GM18867 (cell line): ENCODE data around the gene AP1S3.
A peak's percentile ranks its signal among the peaks of the same experiment; 100 is the strongest.

ENCODE experiments used
- ATAC-seq: cut with Tn5 transposase; IDR thresholded peaks from one replicate; pipeline ENCODE4 v1.9.1; 2021; ENCODE audit warnings: mild to moderate bottlenecking, moderate library complexity; ENCODE audit not compliant: unreplicated experiment

Gene AP1S3

GRCh38 chr2:223764796-223765195 lies 72.6 kb downstream of the AP1S3 start:
- ATAC-seq: no peak

DNA sequence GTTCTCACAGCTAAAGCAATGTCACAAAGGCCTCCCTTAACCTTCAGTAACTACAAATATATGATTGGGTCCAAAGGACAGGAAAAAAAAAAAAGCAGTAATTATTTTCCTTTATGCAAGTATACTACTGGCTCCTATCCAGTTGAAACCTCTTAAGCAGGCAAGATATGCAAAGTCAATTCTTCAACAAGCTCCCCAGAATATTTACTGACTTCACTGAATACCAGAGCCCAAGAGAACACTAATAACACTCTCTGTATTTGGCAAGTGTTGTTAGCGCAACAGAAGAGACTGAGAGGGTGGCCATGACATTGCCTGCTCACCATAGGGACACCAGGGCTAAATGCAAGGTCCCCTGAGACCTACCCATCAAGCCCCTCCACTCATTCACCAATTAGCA lies 74.5 kb downstream of the AP1S3 start:
- ATAC-seq: peak; percentile 25

- peak; percentile 68 for ATAC-seq
Observed at GRCh38 chr2:223761746-223762145, 75.6 kb downstream of the AP1S3 start.

DNA sequence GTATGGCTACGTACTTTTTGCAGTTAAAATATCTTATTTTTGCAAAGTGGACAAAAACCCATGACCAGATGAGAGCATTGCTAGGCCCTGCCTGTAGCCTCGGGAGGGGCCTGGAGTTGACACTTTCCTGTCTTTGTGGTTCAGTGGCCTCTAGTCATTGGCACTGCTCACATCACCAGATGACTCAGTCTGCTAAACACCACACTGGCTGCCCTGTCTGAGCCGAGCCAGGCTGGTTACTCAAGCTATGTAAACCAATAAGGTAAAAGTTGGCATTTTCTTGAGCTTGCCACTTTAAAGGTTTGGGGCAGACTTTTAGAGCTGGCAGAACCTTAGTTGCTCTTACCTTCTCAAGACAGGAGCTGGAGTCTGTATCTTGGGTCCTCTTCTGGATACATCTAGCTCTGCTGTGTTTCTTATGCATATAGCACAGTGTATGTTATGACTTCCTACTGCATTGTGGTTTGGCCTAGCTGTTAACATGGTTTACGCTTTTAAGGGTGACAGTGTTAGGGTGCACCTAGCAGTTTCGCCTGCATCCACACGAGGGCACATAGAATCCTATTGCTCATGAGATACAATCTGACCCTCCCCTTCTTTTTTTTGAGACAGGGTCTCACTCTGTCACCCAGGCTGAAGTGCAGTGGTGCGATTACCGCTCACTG lies 76.4 kb downstream of the AP1S3 start:
- peak; percentile 85 for ATAC-seq

DNA sequence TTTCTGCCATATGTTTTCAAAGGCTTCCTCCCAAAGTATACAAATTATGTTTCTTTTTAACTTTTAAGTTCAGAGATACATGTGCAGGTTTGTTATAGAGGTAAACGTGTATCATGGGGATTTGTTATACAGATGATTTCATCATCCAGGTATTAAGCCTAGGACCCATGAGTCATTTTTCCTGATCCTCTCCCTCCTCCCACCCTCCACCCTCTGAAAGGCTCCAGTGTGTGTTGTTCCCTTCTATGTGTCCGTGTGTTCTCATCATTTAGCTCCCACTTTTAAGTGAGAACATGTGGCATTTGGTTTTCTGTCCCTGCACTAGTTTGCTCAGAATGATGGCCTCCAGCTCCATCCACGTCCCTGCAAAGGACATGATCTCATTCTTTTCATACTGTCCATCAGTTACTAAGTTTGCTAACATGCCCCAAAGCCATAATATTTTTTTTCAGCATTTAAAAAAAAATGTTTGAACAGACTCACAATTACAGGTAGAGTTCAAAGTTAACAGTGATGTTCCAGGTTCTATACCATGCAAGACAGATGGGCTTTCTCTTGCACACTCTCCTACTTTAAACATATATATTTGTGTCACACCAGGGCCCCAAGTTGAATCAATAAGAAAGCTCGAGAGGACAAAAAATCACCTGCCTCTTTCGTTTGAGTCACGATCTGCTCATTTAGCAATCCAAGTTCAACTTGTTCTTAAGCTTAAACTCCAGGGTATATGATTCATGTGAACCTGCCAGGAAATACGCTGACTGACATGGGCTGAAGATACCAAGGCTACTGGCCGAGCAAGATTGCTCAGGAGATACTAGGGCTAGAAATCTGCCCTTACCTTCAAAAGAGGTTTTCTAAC lies 77.6 kb downstream of the AP1S3 start:
- ATAC-seq: no peak

DNA sequence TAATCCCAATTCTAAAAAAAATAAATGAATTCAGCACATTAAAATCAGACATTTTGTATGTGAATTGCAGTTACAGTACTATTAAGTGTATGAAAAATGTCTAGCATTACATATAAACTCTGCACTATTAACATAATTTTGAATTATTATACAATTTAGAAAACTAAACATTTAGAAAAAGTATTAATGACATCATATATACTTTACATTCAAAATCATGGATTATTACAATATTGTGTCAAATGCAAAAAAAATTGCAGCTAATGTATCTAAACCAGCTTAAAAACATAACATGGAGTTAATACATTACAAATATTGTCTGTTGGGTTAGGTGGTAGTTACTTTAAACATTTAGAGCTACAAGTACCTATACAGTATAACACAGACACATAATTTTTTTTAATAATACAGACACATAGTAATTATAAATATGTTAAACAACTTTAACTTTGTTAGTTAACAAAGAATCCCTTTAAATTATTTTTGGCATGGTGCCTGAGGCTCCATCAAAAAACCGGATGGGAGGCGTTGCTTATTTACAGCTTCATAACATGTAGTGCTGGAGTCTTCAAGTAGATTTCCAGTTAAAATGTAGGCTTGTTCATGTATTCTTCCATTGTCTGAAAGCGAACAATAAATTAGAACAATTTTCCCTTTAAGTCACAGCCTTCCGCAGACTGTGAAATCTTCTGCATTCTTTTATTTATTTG lies 79.1 kb downstream of the AP1S3 start:
- ATAC-seq: no peak

DNA sequence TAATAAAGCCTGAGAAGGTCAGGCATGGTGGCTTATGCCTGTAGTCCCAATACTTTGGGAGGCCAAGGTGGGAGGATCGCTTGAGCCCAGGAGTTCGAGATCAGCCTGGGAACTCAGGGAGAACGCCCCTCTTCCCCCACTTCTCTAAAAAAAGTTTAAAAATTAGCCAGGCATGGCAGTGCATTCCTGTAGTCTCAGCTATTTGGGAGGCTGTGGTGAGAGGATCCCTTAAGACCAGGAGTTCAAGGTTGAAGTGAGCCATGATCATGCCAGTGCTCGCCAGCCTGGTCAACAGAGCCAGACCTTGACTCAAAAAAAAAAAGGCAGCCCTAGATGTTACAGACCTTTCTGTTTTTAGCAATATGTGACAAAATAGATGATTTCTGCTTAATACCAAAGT lies 83.4 kb downstream of the AP1S3 start:
- no peak for ATAC-seq

DNA sequence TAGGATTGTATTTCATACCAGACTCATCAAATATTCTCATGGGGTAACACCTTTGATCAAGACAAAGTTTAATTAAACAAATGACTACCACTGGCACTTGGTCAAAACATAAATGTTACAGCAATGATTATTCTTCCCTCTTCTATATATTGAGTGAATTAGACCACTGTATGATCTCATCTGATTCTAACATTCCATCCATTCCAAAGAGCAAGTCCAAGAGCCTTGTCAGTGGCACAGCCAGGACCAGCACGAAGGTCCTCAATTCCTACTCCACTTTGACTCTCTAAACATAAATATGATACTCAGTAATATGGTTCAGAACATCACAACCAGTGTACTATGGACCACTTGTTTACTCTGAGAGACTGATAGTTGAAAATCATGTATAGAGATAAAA lies 86.4 kb downstream of the AP1S3 start:
- ATAC-seq: no peak

GRCh38 chr2:223747392-223748042 lies 89.9 kb downstream of the AP1S3 start:
- no peak for ATAC-seq

DNA sequence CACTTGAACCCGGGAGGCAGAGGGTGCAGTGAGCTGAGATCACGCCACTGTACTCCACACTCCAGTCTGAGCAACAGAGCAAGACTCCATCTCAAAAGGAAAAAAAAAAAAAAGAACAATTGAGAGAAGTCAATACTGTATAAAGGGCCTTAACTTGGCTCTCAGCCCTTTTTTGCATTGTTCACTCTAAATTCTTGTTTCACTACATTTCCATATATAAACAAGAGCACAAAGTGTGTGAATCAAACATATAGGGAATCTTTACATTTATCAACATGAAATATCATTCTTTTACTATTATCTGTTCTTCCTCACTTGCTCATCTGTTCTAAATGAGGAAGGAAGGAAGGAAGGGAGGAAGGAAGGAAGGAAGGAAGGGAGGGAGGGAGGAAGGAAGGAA lies 90.8 kb downstream of the AP1S3 start:
- ATAC-seq: no peak

GRCh38 chr2:223744580-223744979 lies 92.8 kb downstream of the AP1S3 start:
- no peak for ATAC-seq

DNA sequence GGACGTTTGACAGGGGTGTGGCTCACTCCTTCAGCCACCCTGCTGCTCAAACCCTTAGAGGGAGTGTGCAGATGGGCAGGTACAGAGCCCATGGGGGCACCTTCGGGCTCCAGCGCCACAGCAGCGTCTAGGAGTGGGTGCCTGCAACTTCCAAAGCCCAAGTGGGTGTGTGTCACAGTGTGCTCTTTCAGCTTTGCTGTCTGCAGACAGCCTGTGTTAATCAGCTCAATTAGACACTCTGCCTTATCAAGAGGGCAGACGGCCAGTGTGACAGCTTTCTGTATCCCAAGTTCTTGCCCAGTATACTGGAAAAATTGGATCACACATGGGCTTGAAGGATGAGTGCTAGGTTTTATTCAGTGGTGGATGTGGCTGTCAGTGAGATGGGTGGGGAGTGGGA lies 96.7 kb downstream of the AP1S3 start:
- no peak for ATAC-seq

GRCh38 chr2:223737207-223737606 lies 100.2 kb downstream of the AP1S3 start:
- ATAC-seq: no peak

DNA sequence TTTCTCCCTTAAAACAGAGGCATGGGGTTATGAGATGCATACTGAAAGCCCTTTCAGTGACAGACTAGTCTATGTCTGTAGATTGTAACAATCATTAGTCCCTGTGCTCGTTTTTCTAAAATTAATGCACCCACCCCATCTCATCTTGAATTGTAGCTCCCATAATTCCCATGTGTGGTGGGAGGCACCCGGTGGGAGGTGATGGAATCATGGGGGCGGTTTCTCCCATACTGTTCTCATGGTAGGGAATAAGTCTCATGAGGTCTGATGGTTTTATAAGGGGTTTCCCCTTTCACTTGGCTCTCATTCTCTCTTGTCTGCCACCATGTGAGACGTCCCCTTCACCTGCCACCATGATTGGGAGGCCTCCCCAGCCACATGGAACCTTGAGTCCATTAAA lies 100.9 kb downstream of the AP1S3 start:
- no peak for ATAC-seq

DNA sequence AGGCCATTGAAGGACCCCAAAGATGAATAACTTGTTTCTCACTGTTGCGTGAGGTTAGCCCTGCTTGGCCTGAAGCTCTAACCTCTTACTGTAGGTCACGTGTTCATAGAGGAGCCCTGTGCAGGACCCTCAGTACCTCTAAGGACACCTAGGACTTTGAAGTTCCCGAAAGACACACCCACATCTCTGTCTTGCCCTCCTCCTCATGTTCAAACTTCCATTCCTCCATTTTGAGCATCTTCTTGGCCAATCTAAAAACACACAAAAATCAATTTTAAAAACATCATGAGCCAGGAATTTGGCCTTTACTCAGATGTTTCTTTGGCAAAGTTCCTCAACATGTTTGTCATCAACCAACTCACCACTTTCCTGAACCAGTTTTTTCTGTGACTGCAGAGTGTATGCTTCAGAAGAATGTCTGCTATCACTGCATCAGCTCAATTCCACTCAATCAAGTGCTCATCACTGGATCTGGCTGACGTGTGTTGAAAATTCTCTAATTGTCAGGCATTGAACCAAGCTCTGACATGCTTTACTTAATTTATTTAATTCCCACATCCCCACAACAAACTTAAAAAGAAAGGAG lies 101.6 kb downstream of the AP1S3 start:
- ATAC-seq: no peak

- no peak for ATAC-seq
Observed at GRCh38 chr2:223735035-223735640, 102.2 kb downstream of the AP1S3 start.

GRCh38 chr2:223734346-223734745 lies 103.0 kb downstream of the AP1S3 start:
- no peak for ATAC-seq

DNA sequence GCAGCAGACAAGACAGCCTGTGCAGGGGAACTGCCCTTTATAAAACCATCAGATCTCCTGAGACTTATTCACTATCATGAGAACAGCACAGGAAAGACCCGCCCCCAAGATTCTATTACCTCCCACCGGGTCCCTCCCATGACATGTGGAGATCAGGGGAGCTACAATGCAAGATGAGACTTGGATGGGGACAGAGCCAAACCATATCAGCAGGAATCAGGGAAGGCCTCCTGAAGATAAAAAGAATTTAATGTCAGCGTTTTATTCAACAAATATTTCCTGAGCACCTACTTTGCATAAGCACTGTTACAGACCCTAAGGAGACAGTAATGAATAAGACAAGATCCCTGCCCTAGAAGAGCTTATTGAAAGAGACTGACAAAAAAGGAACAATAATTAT lies 105.0 kb downstream of the AP1S3 start:
- no peak for ATAC-seq

GRCh38 chr2:223731503-223731902 lies 105.9 kb downstream of the AP1S3 start:
- no peak for ATAC-seq

- ATAC-seq: no peak
Observed at GRCh38 chr2:223729781-223730180, 107.6 kb downstream of the AP1S3 start.
